HEK293 (cell line): ENCODE measurements around the gene DNAJC21.

Experiments used
- CTCF ChIA-PET: fragments of 350-600 bp; formaldehyde crosslinking; extraction: SDS; loops from one replicate; lab custom pipeline; 2021; ENCODE audit warnings: antibody characterized with exemption; lab: Yijun Ruan, JAX
- POLR2A ChIA-PET: fragments of 300-600 bp; formaldehyde crosslinking; extraction: SDS; loops from one replicate; lab custom pipeline; 2020; ENCODE audit warnings: antibody characterized with exemption, inconsistent platforms; lab: Yijun Ruan, JAX
- H3K27ac ChIP-seq: fragments of 200-500 bp; sonication (Bioruptor generic); 2 replicates; pipeline ENCODE4 v1.5.1; 2014; ENCODE audit warnings: low read depth, low read length, control low read depth, inconsistent platforms; ENCODE audit errors: extremely low read depth
- H3K36me3 ChIP-seq, 2 experiments: fragments of 200-500 bp in 1 of 2; sonication (Bioruptor generic) in 1 of 2; 1 replicate in 1 of 2; 2 replicates in 1 of 2; pipeline ENCODE4 v1.5.1; 2014 to 2017; ENCODE audit warnings: inconsistent platforms in 2 of 2, low read length in 2 of 2; ENCODE audit not compliant: control insufficient read depth in 2 of 2, insufficient read depth in 1 of 2
- H3K4me1 ChIP-seq: fragments of 200-500 bp; sonication (Bioruptor generic); 2 replicates; pipeline ENCODE4 v1.5.1; 2014; ENCODE audit warnings: mild to moderate bottlenecking, low read length, inconsistent platforms; ENCODE audit not compliant: control insufficient read depth, insufficient read depth
- H3K4me3 ChIP-seq: 2 replicates; pipeline ENCODE4 v1.5.1; 2011; ENCODE audit warnings: low read depth, mild to moderate bottlenecking, control low read depth, low read length, moderate library complexity
- H3K9me3 ChIP-seq: fragments of 200-500 bp; sonication (Bioruptor generic); 2 replicates; pipeline ENCODE4 v1.5.1; 2014; ENCODE audit warnings: low read depth, low read length, inconsistent platforms; ENCODE audit not compliant: control insufficient read depth, insufficient read depth
- GLI2 ChIP-seq: fragments of 450-650 bp; formaldehyde crosslinking; IDR thresholded peaks from 2 replicates; pipeline ENCODE4; 2017; ENCODE audit warnings: missing biosample characterization, missing genetic modification characterization, low read depth, borderline replicate concordance
- OVOL3 ChIP-seq: fragments of 450-650 bp; formaldehyde crosslinking; IDR thresholded peaks from 2 replicates; pipeline ENCODE4 v1.5.1; 2016; ENCODE audit warnings: missing biosample characterization, missing genetic modification characterization
- ZFP69B ChIP-seq: fragments of 450-650 bp; formaldehyde crosslinking; IDR thresholded peaks from 2 replicates; pipeline ENCODE4 v1.5.1; 2016; ENCODE audit warnings: missing biosample characterization, missing genetic modification characterization
- ZNF112 ChIP-seq: fragments of 450-650 bp; formaldehyde crosslinking; IDR thresholded peaks from 2 replicates; pipeline ENCODE4 v1.5.0; 2017; ENCODE audit warnings: missing biosample characterization, missing genetic modification characterization
- ZNF133 ChIP-seq: fragments of 450-650 bp; formaldehyde crosslinking; IDR thresholded peaks from 2 replicates; pipeline ENCODE4 v1.5.1; 2016; ENCODE audit warnings: missing biosample characterization, missing genetic modification characterization
- ZNF148 ChIP-seq: fragments of 450-650 bp; formaldehyde crosslinking; IDR thresholded peaks from 2 replicates; pipeline ENCODE4 v1.5.0; 2017; ENCODE audit warnings: missing biosample characterization, missing genetic modification characterization, borderline replicate concordance
- ZNF19 ChIP-seq: fragments of 450-650 bp; formaldehyde crosslinking; IDR thresholded peaks from 2 replicates; pipeline ENCODE4; 2016; ENCODE audit warnings: missing biosample characterization, missing genetic modification characterization, low read depth
- ZNF324 ChIP-seq: fragments of 450-650 bp; formaldehyde crosslinking; IDR thresholded peaks from 2 replicates; pipeline ENCODE4 v1.5.1; 2016; ENCODE audit warnings: missing biosample characterization, missing genetic modification characterization
- ZNF341 ChIP-seq: fragments of 450-650 bp; formaldehyde crosslinking; IDR thresholded peaks from 2 replicates; pipeline ENCODE4; 2016; ENCODE audit warnings: low read depth, missing biosample characterization, missing genetic modification characterization
- ZNF394 ChIP-seq: fragments of 450-650 bp; formaldehyde crosslinking; IDR thresholded peaks from 2 replicates; pipeline ENCODE4 v1.5.1; 2016; ENCODE audit warnings: missing biosample characterization, missing genetic modification characterization, mild to moderate bottlenecking, moderate library complexity, borderline replicate concordance
- ZNF404 ChIP-seq: fragments of 450-650 bp; formaldehyde crosslinking; IDR thresholded peaks from 2 replicates; pipeline ENCODE4 v1.5.1; 2017; ENCODE audit warnings: missing biosample characterization, missing genetic modification characterization
- ZNF629 ChIP-seq: fragments of 450-650 bp; formaldehyde crosslinking; IDR thresholded peaks from 2 replicates; pipeline ENCODE4 v1.5.1; 2017; ENCODE audit warnings: missing biosample characterization, missing genetic modification characterization
- ZNF677 ChIP-seq: fragments of 450-650 bp; IDR thresholded peaks from 2 replicates; pipeline ENCODE4 v1.5.0; 2018; ENCODE audit warnings: missing biosample characterization, mild to moderate bottlenecking, missing genetic modification characterization, moderate library complexity
- ZNF785 ChIP-seq: fragments of 450-650 bp; formaldehyde crosslinking; IDR thresholded peaks from 2 replicates; pipeline ENCODE4 v1.5.1; 2016; ENCODE audit warnings: missing biosample characterization, missing genetic modification characterization
- ZNF830 ChIP-seq: fragments of 450-650 bp; IDR thresholded peaks from 2 replicates; pipeline ENCODE4 v1.5.0; 2018; ENCODE audit warnings: missing biosample characterization, missing genetic modification characterization, low read depth, mild to moderate bottlenecking, moderate library complexity
- ZSCAN16 ChIP-seq: fragments of 450-650 bp; formaldehyde crosslinking; IDR thresholded peaks from 2 replicates; pipeline ENCODE4 v1.5.1; 2016; ENCODE audit warnings: missing biosample characterization, missing genetic modification characterization
- ZSCAN4 ChIP-seq: fragments of 450-650 bp; formaldehyde crosslinking; IDR thresholded peaks from 2 replicates; pipeline ENCODE4 v1.5.1; 2017; ENCODE audit warnings: missing biosample characterization, missing genetic modification characterization
- TF ChIP-seq, protein P1 (sequence below): IDR thresholded peaks from 2 replicates; pipeline ENCODE4 v1.6.1; 2011; ENCODE audit warnings: mild to moderate bottlenecking, low read depth, low read length, borderline replicate concordance
- TF ChIP-seq, protein P2 (sequence below): fragments of 450-650 bp; formaldehyde crosslinking; IDR thresholded peaks from 2 replicates; pipeline ENCODE4 v1.5.1; 2016; ENCODE audit warnings: missing biosample characterization, missing genetic modification characterization

DNAJC21 gene

GRCh38 chr5:34886392-34887119, 42.8 kb upstream of the DNAJC21 start:
- Histone ChIP-seq H3K4me3 (no peak overlapping the region), H3K27ac (no peak overlapping the region), H3K36me3 (no peaks in the 10 kb centered on the region), H3K4me1 (no peaks in the 10 kb centered on the region), H3K9me3 (no peaks in the 10 kb centered on the region)
- POLR2A ChIA-PET: interaction anchor here (0.6 to 1.5 kb wide), 3 partner anchors 10 to 53 kb away, joined by 3 read pairs; no protein-coding TSS in a partner anchor
- TF ChIP-seq ZNF785 (tag by site-specific recombination): no peak
- TF ChIP-seq ZNF112 (tag by site-specific recombination): no peak
- no peak for TF ChIP-seq ZSCAN4 (tag by site-specific recombination)
- no peak for TF ChIP-seq GLI2 (tag by site-specific recombination)
- TF ChIP-seq ZNF324 (tag by site-specific recombination): no peak
- no peak for TF ChIP-seq ZSCAN16 (tag by site-specific recombination)
- TF ChIP-seq ZNF404 (tag by site-specific recombination): no peak
- TF ChIP-seq ZNF19 (tag by site-specific recombination): no peak
- no peak for TF ChIP-seq ZNF394
- TF ChIP-seq ZNF677: no peak
- TF ChIP-seq ZNF133 (tag by site-specific recombination): no peak
- no peak for TF ChIP-seq ZNF341 (tag by site-specific recombination)
- TF ChIP-seq, protein P1, sequence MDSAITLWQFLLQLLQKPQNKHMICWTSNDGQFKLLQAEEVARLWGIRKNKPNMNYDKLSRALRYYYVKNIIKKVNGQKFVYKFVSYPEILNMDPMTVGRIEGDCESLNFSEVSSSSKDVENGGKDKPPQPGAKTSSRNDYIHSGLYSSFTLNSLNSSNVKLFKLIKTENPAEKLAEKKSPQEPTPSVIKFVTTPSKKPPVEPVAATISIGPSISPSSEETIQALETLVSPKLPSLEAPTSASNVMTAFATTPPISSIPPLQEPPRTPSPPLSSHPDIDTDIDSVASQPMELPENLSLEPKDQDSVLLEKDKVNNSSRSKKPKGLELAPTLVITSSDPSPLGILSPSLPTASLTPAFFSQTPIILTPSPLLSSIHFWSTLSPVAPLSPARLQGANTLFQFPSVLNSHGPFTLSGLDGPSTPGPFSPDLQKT: no peak
- TF ChIP-seq ZNF148 (tag by site-specific recombination): no peak
- CTCF ChIA-PET: interaction anchor here (0.5 to 1.5 kb wide), 4 partner anchors 10 to 412 kb away, joined by 4 to 6 read pairs (median 4); no protein-coding TSS in a partner anchor

- H3K27ac ChIP-seq: no peak overlapping the region
- H3K4me1 ChIP-seq: no peaks in the 10 kb centered on the region
- TF ChIP-seq ZFP69B (0 out of 2 replicates have a peak, but pooled peaks have one; percentile 25), ZNF830 (no peak), ZNF629 (tag by site-specific recombination) (no peak), OVOL3 (no peak)
- TF ChIP-seq, protein P2, sequence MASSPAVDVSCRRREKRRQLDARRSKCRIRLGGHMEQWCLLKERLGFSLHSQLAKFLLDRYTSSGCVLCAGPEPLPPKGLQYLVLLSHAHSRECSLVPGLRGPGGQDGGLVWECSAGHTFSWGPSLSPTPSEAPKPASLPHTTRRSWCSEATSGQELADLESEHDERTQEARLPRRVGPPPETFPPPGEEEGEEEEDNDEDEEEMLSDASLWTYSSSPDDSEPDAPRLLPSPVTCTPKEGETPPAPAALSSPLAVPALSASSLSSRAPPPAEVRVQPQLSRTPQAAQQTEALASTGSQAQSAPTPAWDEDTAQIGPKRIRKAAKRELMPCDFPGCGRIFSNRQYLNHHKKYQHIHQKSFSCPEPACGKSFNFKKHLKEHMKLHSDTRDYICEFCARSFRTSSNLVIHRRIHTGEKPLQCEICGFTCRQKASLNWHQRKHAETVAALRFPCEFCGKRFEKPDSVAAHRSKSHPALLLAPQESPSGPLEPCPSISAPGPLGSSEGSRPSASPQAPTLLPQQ (tag by site-specific recombination): peak; percentile 28; the same call in 1 of the 2 replicates
- TF ChIP-seq, all 188 proteins: peak for 2
- Histone ChIP-seq H3K4me3 (no peak overlapping the region), H3K36me3 (no peaks in the 10 kb centered on the region), H3K9me3 (no peaks in the 10 kb centered on the region)
- POLR2A ChIA-PET: no interaction called here
- CTCF ChIA-PET: no interaction called here
Measured at GRCh38 chr5:34889394-34889793, 40.0 kb upstream of the DNAJC21 start.
